ENCODE measurements around the gene SPEF1.
"Not testable (repeated sequence)": the region's sequence is repeated elsewhere in the genome, so short reads cannot be mapped to it uniquely, and the experiment has no call there.

The SPEF1 gene

DNA sequence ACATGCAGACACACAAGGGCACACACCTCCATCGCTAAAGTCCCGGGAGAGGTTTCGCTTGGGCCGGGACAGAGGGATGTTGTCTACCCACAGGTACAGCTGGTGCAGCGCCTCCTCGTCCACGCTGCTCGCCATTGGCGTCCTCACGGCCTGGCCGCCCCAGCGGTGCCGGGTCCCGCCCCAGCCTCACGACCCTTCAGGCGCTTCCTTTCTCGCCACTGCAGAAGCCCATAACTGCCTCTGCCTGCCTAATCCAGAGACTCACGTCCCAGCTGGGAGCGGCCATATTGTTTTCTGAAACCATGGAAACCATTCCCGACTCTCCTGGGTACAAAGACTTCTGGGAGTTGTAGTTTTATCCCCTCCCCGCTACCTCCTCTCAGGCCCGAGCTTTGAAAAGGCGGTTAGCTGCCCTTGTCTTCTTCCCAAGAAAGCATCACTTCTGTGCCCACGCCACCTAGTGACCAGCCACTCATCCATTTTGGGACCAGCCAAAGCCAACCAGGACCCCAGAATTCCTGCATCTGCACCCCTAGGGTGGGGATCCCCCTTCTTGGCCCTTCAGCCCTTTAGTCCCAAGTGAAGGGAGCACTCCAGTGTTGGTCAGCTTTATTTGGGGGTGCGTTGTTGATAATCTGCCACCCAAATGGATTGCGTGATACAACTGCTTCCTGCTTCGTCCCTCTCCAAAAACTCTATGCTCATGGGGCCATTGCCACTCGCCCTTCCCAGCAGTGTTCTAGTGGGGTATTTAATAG lies at the start of gene SPEF1:
Gene SPEF1 (minus strand): TSS at position 296 of the 758 bp plus-strand sequence. CDS start 161 bp downstream, at position 135.
- DNase-seq = peak; percentile 95

DNA sequence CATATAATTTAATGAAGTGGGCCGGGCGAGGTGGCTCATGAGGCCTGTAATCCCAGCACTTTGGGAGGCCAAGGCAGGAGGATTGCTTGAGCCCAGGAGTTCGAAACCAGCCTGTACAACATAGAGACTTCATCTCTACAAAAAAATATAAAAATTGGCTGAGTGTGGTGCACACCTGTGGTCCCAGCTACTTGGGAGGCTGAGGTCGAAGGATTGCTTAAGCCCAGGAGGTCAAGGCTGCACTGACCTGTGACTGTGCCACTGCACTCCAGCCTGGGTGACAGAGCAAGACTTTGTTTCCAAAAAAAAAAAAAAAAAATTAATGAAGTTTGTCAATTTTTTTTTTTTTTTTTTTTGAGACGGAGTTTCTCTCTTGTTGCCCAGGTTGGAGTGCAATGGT lies 48.6 kb upstream of the SPEF1 start:
- DNase-seq = not testable (repeated sequence)

DNA sequence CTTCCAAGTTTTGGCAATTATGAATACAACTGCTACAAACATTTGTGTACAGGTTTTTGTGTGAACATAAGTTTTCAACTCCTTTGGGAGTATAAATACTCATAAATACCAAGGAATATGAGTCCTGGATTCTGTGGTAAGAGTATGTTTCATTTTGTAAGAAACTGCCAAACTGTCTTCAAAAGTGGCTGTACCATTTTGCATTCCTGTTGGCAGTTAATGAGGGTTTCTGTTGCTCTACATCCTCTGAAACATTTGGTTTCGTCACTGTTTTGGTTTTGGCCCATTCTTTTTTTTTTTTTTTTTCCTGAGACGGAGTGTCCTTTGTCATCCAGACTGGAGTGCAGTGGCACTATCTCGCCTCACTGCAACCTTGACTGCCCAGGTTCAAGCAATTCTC lies 47.5 kb upstream of the SPEF1 start:
- no peak for DNase-seq

DNA sequence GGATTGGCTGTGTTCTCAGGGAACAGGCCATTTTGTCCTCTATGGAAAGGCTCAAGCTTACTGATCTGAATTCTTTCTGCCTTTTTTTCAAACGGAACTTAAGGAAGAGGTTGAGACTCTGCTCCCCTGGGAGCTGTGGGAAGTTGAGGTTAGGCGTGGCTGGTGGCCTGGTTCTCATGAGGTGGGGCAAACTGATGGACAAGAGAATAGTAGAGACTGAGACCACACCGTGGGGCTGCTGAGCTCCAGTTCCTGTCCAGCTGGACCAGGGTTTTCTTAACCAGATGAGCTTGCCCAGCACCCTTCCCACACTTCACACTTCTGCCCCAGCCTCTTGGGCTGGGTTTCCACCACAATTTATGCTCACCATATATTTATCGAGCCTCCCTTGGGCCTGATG lies 45.2 kb upstream of the SPEF1 start:
- DNase-seq = no peak

DNA sequence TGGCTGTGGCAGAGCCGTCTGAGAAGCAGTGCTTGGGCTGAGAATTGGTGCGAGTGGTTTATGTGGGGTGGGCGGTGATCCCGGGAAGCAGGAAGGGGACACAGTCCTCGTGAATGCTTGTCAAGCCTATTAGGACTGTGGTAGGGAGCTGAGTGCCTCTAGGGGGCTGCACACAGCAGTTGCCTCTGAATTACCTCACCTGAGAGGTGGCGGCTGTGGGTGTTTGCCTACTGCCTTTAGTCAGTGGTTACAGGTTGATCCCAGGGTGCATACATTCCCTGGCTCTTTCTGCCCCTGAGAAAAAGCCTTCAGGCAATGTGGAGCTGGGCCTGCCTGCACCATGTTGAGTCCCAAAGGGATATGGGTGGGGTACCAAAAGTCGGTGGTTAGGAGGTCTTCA lies 44.3 kb upstream of the SPEF1 start:
- DNase-seq = no peak

- no peak for DNase-seq
Observed at GRCh38 chr20:3823881-3824280, 42.6 kb upstream of the SPEF1 start.

DNA sequence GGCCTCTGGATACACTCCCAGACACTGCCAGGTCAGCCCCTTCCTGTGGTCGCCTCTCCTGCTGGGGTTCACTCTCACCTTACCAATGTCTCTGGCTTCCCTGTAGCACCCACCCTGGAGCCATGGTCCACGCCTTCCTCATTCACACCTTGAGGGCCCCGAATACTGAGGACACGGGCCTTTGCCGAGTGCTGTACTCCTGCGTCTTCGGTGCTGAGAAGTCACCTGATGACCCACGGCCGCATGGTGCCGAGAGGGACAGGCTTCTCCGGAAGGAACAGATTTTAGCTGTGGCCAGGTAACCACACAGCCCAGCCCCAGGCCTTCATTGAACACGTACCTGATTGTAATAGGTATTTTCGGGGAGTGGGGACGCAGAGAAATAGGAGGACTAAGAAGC lies 40.7 kb upstream of the SPEF1 start:
- DNase-seq = no peak

- DNase-seq = no peak
Observed at GRCh38 chr20:3820901-3821727, 39.9 kb upstream of the SPEF1 start.

DNA sequence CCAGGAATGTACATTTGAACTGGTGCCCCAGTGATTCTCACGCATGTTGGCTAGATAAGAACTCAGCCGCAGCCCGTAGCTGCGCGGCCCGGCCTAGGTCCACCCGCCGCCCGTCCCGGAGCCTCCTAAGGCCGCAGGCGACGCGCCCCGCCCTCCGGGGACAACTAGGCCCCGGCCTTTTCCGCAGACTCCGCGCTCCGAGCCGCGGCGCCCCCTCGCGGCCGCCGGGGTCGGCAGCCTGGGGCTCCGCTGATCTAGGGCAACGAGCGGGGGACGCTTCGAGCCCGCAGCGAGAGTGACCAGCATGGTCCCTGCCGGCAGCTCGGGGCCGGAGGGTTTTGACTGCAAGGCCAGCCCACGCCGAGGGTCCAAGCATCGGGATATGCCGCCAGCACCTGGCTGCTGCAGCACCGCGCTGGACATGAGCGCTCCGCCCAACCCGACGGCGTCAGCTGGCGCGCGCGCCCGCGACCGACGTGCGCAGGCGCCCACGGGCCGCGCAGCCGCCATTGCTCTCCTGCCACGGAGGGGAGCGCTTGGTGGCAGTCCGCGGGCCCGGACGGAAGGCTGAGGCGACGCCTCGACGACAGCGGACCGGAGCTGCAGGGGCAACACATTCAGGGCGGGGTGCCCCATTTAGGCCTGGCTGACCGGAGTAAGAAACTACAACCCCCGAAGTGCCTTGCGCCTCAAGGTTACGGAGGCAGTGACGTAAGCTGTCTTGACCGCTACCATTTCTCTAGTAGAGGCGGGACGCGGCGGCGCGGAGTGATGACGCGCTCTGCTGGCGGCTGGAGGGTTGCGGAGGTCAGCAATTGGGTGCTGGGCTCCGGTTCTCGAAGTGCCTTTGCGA lies 39.0 kb upstream of the SPEF1 start, which contains the start of gene AP5S1:
Gene AP5S1 (plus strand): TSS at position 500 of the 853 bp plus-strand sequence. CDS start 1,571 bp downstream, outside the sequence.
- peak; percentile 92 for DNase-seq

GRCh38 chr20:3819411-3820047 lies 38.3 kb upstream of the SPEF1 start:
- no peak for DNase-seq

GRCh38 chr20:3818155-3819151 lies 37.2 kb upstream of the SPEF1 start:
- peak; percentile 58 for DNase-seq

DNA sequence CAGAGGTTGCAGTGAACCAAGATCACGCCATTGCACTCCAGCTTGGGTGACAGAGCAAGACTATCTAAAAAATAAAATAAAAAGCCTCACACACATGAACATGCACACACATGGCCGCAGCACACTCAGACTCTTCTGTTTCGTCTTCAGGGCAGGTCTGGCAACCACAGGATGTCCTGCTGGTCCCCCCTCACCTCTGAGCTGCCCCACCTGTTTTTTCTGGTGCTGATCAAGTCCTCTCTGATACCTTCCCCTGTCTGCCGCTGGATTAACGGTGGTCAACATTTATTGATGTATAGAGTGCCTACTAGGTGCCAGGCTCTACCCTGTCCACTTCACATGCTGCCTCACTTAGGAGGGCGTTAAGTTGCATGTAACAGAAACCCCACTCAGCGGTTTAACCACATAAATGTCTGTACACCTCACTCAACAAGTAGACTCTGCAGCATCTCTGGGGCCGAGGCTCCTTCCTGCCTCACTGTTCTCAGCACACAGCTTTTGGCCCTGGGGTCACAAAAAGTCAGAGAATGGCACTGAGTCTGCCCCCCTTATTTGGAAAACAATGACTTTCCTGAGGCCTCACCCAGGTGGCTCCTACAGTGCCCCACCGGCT lies 34.6 kb upstream of the SPEF1 start:
- no peak for DNase-seq

DNA sequence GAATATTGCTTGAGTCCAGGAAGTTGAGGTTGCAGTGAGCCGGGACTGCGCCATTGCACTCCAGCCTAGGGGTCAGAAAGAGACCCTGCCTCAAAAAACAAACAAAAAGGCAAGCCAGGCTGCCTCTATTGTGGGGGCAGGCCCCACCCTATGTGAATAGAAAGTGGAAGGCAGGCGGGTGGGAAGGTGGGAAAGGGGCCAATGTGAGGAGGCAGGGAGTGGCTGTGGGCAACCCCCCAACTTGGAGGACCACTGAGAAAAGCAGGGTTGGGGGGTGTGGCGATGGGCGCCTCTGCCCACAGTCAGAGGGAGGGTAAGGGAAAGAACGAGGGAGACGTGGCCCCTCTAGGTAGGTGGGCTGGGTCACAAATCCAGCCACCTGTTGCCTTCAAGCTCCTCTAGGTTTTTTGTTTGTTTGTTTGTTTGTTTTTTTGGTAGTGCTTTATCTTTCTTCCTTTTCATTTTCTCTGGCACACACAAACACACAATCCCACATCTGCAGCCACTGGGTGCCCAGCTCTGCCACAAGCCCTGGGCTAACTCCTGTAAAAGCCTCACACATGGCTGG lies 33.8 kb upstream of the SPEF1 start:
- no peak for DNase-seq

DNA sequence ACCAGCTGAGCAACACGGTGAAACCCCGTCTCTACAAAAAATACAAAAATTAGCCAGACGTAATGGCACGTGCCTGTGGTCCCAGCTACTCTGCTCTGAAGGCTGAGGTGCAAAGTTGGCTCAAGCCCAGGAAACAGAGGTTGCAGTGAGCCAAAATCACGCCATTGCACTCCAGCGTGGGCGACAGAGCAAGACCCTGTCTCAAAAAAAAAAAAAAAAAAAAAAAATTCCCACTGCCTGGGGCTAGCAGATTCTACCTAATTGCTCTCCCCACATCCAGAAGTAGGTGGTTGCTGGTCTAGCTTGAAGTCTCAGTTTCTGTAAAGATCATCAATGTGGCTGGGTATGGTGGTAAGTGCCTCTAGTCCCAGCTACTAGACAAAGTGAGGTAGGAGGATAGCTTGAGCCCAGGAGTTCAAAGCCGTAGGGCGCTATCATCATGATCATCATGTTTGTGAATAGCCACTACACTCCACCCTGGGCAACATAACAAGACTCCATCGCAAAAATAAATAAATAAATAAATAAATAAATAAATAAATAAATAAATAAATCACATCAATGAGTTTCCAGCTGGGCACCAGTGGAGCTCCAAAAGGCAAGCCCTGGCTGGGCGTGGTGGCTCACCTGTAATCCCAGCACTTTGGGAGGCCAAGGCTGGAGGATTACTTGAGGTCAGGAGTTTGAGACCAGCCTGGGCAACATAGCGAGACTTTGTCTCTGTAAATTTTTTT lies 32.8 kb upstream of the SPEF1 start:
- no peak for DNase-seq

- no peak for DNase-seq
Observed at GRCh38 chr20:3812975-3813847, 32.0 kb upstream of the SPEF1 start.

DNA sequence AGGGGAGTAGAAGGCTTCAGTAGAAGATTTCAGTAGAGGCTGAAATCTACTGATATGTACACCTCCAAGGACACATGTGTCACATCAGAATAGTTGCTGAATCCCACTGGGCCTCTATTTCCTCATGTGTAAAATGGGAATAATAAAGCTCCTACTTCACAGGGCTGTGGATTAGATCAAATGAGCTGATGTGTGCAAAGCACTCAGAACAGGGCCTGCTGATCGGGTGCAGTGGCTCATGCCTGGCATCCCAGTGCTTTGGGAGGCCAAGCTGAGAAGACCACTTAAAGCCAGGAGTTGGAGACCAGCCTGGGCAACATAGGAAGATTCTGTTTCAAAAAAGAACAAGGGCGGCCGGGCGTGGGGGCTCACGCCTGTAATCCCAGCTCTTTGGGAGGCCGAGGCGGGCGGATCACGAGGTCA lies 31.0 kb upstream of the SPEF1 start:
- no peak for DNase-seq

GRCh38 chr20:3811467-3812258 lies 30.4 kb upstream of the SPEF1 start:
- DNase-seq = peak; percentile 96

DNA sequence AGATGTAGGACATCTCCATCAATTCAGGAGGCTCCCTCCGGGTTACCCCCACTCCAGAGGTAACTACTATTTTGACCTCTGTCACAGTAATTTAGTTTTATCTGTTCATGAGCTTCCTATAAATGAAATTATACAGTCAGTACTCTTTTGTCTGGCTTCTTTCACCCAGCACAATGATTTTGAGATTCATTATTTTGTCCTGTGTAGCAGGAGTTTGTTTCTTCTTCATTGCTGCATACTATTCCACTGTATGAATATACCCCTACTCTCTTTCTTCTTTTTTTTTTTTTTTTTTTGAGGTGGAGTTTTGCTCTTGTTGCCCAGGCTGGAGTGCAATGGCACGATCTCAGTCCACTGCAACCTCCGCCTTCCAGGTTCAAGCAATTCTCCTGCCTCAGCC lies 27.3 kb upstream of the SPEF1 start:
- DNase-seq = no peak

Data from DMS153 (cell line).